GM12878 (cell line): Measurements from ENCODE around the gene LMBRD1. TPM values are rescaled to one million over a fixed set of nuclear protein-coding genes. Genes with fewer than 3 reads are reported as not detected.

ENCODE experiments used
- ATAC-seq: fragments of 200-7000 bp; cut with Tn5 transposase; 3 replicates; pipeline ENCODE4 v1.9.1; 2020; ENCODE audit warnings: mild to moderate bottlenecking, moderate library complexity
- BruUV-seq: library from RNA; stranded (reverse); fragments of 400-500 nt; replicated peaks from 2 replicates; lab custom pipeline; 2021; lab: Mats Ljungman, UMichigan
- CTCF ChIA-PET: fragments of 300-600 bp; sonication (Branson Sonifier 250); formaldehyde crosslinking; extraction: SDS; loops from one replicate; lab custom pipeline; 2021; ENCODE audit warnings: inconsistent platforms; lab: Yijun Ruan, JAX
- POLR2A ChIA-PET: fragments of 350-600 bp; formaldehyde crosslinking; extraction: SDS; loops from one replicate; lab custom pipeline; 2021; ENCODE audit warnings: inconsistent platforms; lab: Charles Lee
- RAD21 ChIA-PET: fragments of 300-600 bp; sonication (Branson Sonifier 250); formaldehyde crosslinking; loops from one replicate; lab custom pipeline; 2023; ENCODE audit warnings: antibody characterized with exemption; ENCODE audit not compliant: unreplicated experiment; lab: Charles Lee
- SMC1A ChIA-PET: fragments of 300-600 bp; sonication (Branson Sonifier 250); formaldehyde crosslinking; loops from one replicate; lab custom pipeline; 2023; ENCODE audit not compliant: unreplicated experiment, uncharacterized antibody; lab: Charles Lee
- DNase-seq: peaks from one replicate; pipeline ENCODE4 v3.0.0-alpha.2; 2011; ENCODE audit warnings: low read depth, low spot score
- FAIRE-seq: peaks from 3 replicates; lab custom pipeline; 2011; peaks lifted over from hg19 to GRCh38; lab: Jason Lieb, UNC
- H2AFZ ChIP-seq: 2 replicates; pipeline ENCODE4 v1.6.0; 2011; ENCODE audit warnings: low read depth, low read length, control low read depth; ENCODE audit not compliant: control insufficient read depth
- H3K27ac ChIP-seq: 2 replicates; pipeline ENCODE4 v1.5.1; 2011; ENCODE audit warnings: control low read depth; ENCODE audit not compliant: control insufficient read depth, insufficient read depth
- H3K27me3 ChIP-seq, 2 experiments: replicated peaks in 1 of 2; 2 replicates each; pipeline versions ENCODE4 v1.6.0 to v1.6.1; 2011; ENCODE audit warnings: low read length in 1 of 2; ENCODE audit not compliant: control insufficient read depth in 2 of 2, insufficient read depth in 2 of 2
- H3K36me3 ChIP-seq, 2 experiments: 2 replicates each; pipeline ENCODE4 v1.5.1; 2011; ENCODE audit warnings: low read length in 1 of 2; ENCODE audit not compliant: control insufficient read depth in 2 of 2, insufficient read depth in 2 of 2
- H3K4me1 ChIP-seq: 2 replicates; pipeline ENCODE4 v1.6.1; 2011; ENCODE audit warnings: mild to moderate bottlenecking, low read length, moderate library complexity, mixed read lengths; ENCODE audit not compliant: control insufficient read depth, insufficient read depth
- H3K4me2 ChIP-seq: 2 replicates; pipeline ENCODE4 v1.6.0; 2011; ENCODE audit warnings: control low read depth; ENCODE audit not compliant: control insufficient read depth, insufficient read depth
- H3K4me3 ChIP-seq: fragments of 200-600 bp; sonication (generic); 2 replicates; pipeline ENCODE4 v1.5.1; 2016
- H3K79me2 ChIP-seq: 2 replicates; pipeline ENCODE4 v1.6.0; 2011; ENCODE audit warnings: low read length; ENCODE audit not compliant: control insufficient read depth, insufficient read depth
- H3K9ac ChIP-seq: 2 replicates; pipeline ENCODE4 v1.8.0; 2011; ENCODE audit warnings: low read length, control low read depth, mixed read lengths; ENCODE audit not compliant: control insufficient read depth, insufficient read depth
- H3K9me3 ChIP-seq: replicated peaks from 3 replicates; pipeline ENCODE4 v1.5.1; 2011; ENCODE audit warnings: mild to moderate bottlenecking, low read length; ENCODE audit not compliant: control insufficient read depth, insufficient read depth
- H4K20me1 ChIP-seq: 2 replicates; pipeline ENCODE4 v1.6.0; 2011; ENCODE audit not compliant: control insufficient read depth, insufficient read depth
- ASH2L ChIP-seq: fragments of 300-600, 200-600 bp; sonication (generic); IDR thresholded peaks from 2 replicates; pipeline ENCODE4 v1.6.1; 2017; ENCODE audit warnings: low read depth, mild to moderate bottlenecking, borderline replicate concordance
- ATF7 ChIP-seq: fragments of 450-650 bp; IDR thresholded peaks from 2 replicates; pipeline ENCODE4 v1.6.1; 2016; ENCODE audit warnings: low read depth, mild to moderate bottlenecking
- ELK1 ChIP-seq: IDR thresholded peaks from 2 replicates; pipeline ENCODE4 v1.6.1; 2012; ENCODE audit warnings: low read depth, low read length, improper control_type of control experiment
- HDAC6 ChIP-seq: fragments of 200-600 bp; sonication (generic); IDR thresholded peaks from one replicate; pipeline ENCODE4 v1.8.0; 2017; ENCODE audit warnings: antibody characterized with exemption; ENCODE audit not compliant: unreplicated experiment
- IKZF2 ChIP-seq, 2 experiments: fragments of 450-650 bp; IDR thresholded peaks; 2 replicates each; pipeline ENCODE4 v1.6.1; 2017; ENCODE audit warnings: mild to moderate bottlenecking in 2 of 2, moderate library complexity in 2 of 2
- MLLT1 ChIP-seq: fragments of 450-650 bp; IDR thresholded peaks from 2 replicates; pipeline ENCODE4 v1.6.1; 2016; ENCODE audit warnings: mild to moderate bottlenecking
- MTA2 ChIP-seq: fragments of 450-650 bp; IDR thresholded peaks from 2 replicates; pipeline ENCODE4 v1.6.1; 2016; ENCODE audit warnings: low read depth, mild to moderate bottlenecking, moderate library complexity
- RAD21 ChIP-seq: IDR thresholded peaks from 2 replicates; pipeline ENCODE4 v1.6.1; 2011; ENCODE audit warnings: mild to moderate bottlenecking, low read depth, low read length, moderate library complexity; ENCODE audit not compliant: insufficient read depth
- RELA ChIP-seq: fragments of 450-650 bp; IDR thresholded peaks from 2 replicates; pipeline ENCODE4 v1.8.0; 2014; ENCODE audit warnings: borderline replicate concordance; ENCODE audit not compliant: partially characterized antibody
- SMAD5 ChIP-seq: IDR thresholded peaks from 2 replicates; pipeline ENCODE4 v1.6.1; 2016; ENCODE audit warnings: antibody characterized with exemption, low read depth
- SREBF1 ChIP-seq: IDR thresholded peaks from 2 replicates; pipeline ENCODE4 v1.6.1; 2012; ENCODE audit warnings: mild to moderate bottlenecking, low read length
- SUZ12 ChIP-seq: fragments of 200-600 bp; sonication (generic); IDR thresholded peaks from one replicate; pipeline ENCODE4 v1.6.1; 2018; ENCODE audit warnings: antibody characterized with exemption, mild to moderate bottlenecking; ENCODE audit not compliant: unreplicated experiment
- YBX1 ChIP-seq: fragments of 450-650 bp; IDR thresholded peaks from 2 replicates; pipeline ENCODE4 v1.6.1; 2016; ENCODE audit warnings: antibody characterized with exemption
- ZBTB33 ChIP-seq: fragments of 450-650 bp; IDR thresholded peaks from 2 replicates; pipeline ENCODE4 v1.6.1; 2017; ENCODE audit warnings: mild to moderate bottlenecking
- ZBTB4 ChIP-seq: fragments of 450-650 bp; formaldehyde crosslinking; IDR thresholded peaks from 2 replicates; pipeline ENCODE4 v1.4.0; 2022; ENCODE audit warnings: mild to moderate bottlenecking, moderate library complexity
- ZNF207 ChIP-seq: fragments of 450-650 bp; IDR thresholded peaks from 2 replicates; pipeline ENCODE4 v1.6.1; 2014; ENCODE audit warnings: antibody characterized with exemption, mild to moderate bottlenecking, borderline replicate concordance
- WGBS: methylation state at CpG from one replicate; pipeline ENCODE4 v1.1.6; 2016; ENCODE audit warnings: low lambda C conversion rate; ENCODE audit not compliant: insufficient replicate concordance, insufficient coverage; ENCODE audit errors: missing lambda C conversion rate; 5-methylcytosine and 5-hydroxymethylcytosine counted together
- in situ Hi-C: fragments of 300-500 bp; cut with MboI; formaldehyde crosslinking; loops from 9 replicates; pipeline ENCODE4 v1.14.3; 2018; ENCODE audit warnings: mixed read lengths
- intact Hi-C: fragments of 100-400 bp; cut with micrococcal nuclease; formaldehyde crosslinking; loops from one replicate; pipeline ENCODE4 v1.14.2; 2022; ENCODE audit not compliant: unreplicated experiment
- polyA plus RNA-seq, 11 experiments: library from polyadenylated mRNA; depleted of rRNA in 4 of 11; unstranded in 6 of 11; stranded (reverse) in 5 of 11; fragments of >200 nt; fragmentation: Nextera tagmentation in 4 of 11; fragmentation: Illumina TruSeq in 1 of 11; extraction: Ambion mirVana in 4 of 11; extraction: Trizol in 1 of 11; gene quantifications; 1 replicate in 1 of 11; 2 replicates in 10 of 11; pipeline versions ENCODE4 v1.2.1 to v1.2.3, GENCODE V29; 2011 to 2016; ENCODE audit warnings: inconsistent platforms in 2 of 11, missing spikeins in 2 of 11, low read depth in 1 of 11
- total RNA-seq, 4 experiments: library from RNA; depleted of rRNA in 3 of 4; stranded (reverse); fragments of >200 nt in 3 of 4; fragmentation: Illumina TruSeq in 1 of 4; extraction: Trizol in 1 of 4; gene quantifications; 2 replicates each; pipeline versions ENCODE4 v1.2.1 to v1.2.3, GENCODE V29; 2013 to 2021

Gene LMBRD1
- total and polyA plus RNA-seq, 10 of the 15 experiments (the other 5 are each of a cell fraction or from before 2014, with no cell fraction given), result 20.0 to 82.1 (median 27.2) TPM

DNA sequence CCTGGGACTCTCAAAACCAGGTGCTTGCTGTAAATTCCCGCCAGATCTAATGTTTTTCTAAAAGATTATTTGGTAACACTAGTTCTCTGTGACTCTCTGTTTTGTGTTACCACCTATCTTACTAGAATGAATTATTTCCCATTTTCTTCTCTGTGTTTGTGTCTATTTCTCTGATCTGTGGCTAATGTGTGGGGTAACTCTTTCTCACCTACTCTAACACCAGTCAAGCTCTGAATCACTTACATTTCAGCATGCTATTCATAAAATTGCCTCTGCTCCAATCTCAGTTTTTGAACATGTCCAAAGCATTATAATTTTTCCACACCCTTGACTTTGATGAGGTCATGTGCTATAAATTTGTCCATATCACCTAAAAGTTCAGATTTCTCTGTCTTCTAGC lies 46.4 kb upstream of the LMBRD1 start:
- intact Hi-C loops (no loop called here), in situ Hi-C loops (no loop called here)
- no peaks in the 10 kb centered on the region for H3K4me1 ChIP-seq
- RAD21 ChIA-PET, result interaction anchor here (1.3 to 3.3 kb wide), 3 partner anchors 22 to 265 kb away, joined by 4 to 21 read pairs (median 15); partner anchors contain the start of gene COL19A1
- POLR2A ChIA-PET, result interaction anchor here (1.0 kb wide), 1 partner anchor 112 kb away, joined by 3 read pairs; no protein-coding TSS in a partner anchor
- DNase-seq, result no peak
- no peak overlapping the region for H3K4me3 ChIP-seq
- no peak overlapping the region for H3K9ac ChIP-seq
- H3K27me3 ChIP-seq, result no peaks in the 10 kb centered on the region
- WGBS, result 38% methylated on average over 1 of the region's 1 CpG
- FAIRE-seq, result no peak
- no peaks in the 10 kb centered on the region for H3K36me3 ChIP-seq
- H3K79me2 ChIP-seq, result no peaks in the 10 kb centered on the region
- no peaks in the 10 kb centered on the region for H3K9me3 ChIP-seq
- SMC1A ChIA-PET, result interaction anchor here (1.2 to 8.5 kb wide), 7 partner anchors 17 to 265 kb away, joined by 3 to 79 read pairs (median 14); partner anchors contain the start of gene COL19A1
- CTCF ChIA-PET, result interaction anchor here (0.7 to 3.1 kb wide), 7 partner anchors 17 to 265 kb away, joined by 3 to 25 read pairs (median 5); partner anchors contain the start of gene COL19A1
- peak; percentile 80 for ATAC-seq
- no peak overlapping the region for H3K4me2 ChIP-seq
- H3K27ac ChIP-seq, result no peak overlapping the region
- no TSS peak for BruUV-seq
- no peak overlapping the region for H2AFZ ChIP-seq
- H4K20me1 ChIP-seq, result no peaks in the 10 kb centered on the region
- peak; percentile 51 for TF ChIP-seq MTA2
- no peak for TF ChIP-seq RELA
- 0 out of 2 replicates have a peak, but pooled peaks have one; percentile 39 for TF ChIP-seq MLLT1
- TF ChIP-seq RAD21, result no peak
- no peak for TF ChIP-seq ZNF207
- TF ChIP-seq ZBTB33, result no peak
- no peak for TF ChIP-seq SMAD5
- TF ChIP-seq SREBF1, result no peak
- TF ChIP-seq ELK1, result no peak
- no peak for TF ChIP-seq YBX1
- TF ChIP-seq SUZ12, result no peak
- TF ChIP-seq ATF7, result peak; percentile 47; the same call in 1 of the 2 replicates
- TF ChIP-seq HDAC6, result no peak
- TF ChIP-seq ZBTB4 (CRISPR knock-in tag), result no peak
- peak in 1 of 2 experiments; percentile 30; a peak in 1 of 4 replicates for TF ChIP-seq IKZF2 (IDR thresholded peaks at IDR 0.05)
- no peak for TF ChIP-seq ASH2L
